DMS153 treated with DMSO at 0.1 percent for 48 hours (cell line): Measurements from ENCODE around the gene CPHXL2.

ENCODE experiments used
- DNase-seq: peaks from one replicate; lab custom pipeline; 2025; ENCODE audit not compliant: unreplicated experiment; lab: John Stamatoyannopoulos, UW

The CPHXL2 gene

GRCh38 chr16:75644240-75645012 is 32.4 kb downstream of the CPHXL2 start:
- DNase-seq: no peak

GRCh38 chr16:75640598-75640997 is 36.2 kb downstream of the CPHXL2 start:
- DNase-seq: no peak

- no peak for DNase-seq
Observed at GRCh38 chr16:75635036-75635435, 41.8 kb downstream of the CPHXL2 start.

GRCh38 chr16:75632857-75633256 is 44.0 kb downstream of the CPHXL2 start:
- peak; percentile 75 for DNase-seq

GRCh38 chr16:75630052-75630451 is 46.8 kb downstream of the CPHXL2 start:
- no peak for DNase-seq

GRCh38 chr16:75629132-75629531 is 47.7 kb downstream of the CPHXL2 start:
- DNase-seq: no peak

- no peak for DNase-seq
Observed at GRCh38 chr16:75628351-75628750, 48.5 kb downstream of the CPHXL2 start.

GRCh38 chr16:75627851-75628250 is 49.0 kb downstream of the CPHXL2 start:
- DNase-seq: no peak

- no peak for DNase-seq
Observed at GRCh38 chr16:75626806-75627205, 50.0 kb downstream of the CPHXL2 start.

- no peak for DNase-seq
Observed at GRCh38 chr16:75624921-75625334, 51.9 kb downstream of the CPHXL2 start.

GRCh38 chr16:75622761-75623605 is 53.8 kb downstream of the CPHXL2 start, which contains the start of gene ADAT1:
TSS of gene ADAT1 (minus strand) at chr16:75623281. CDS start at chr16:75620799, 2,482 bp downstream.
- peak; percentile 96 for DNase-seq

GRCh38 chr16:75621170-75621477 is 55.7 kb downstream of the CPHXL2 start:
- DNase-seq: no peak

GRCh38 chr16:75620326-75621169 is 56.3 kb downstream of the CPHXL2 start:
- DNase-seq: no peak

- DNase-seq: no peak
Observed at GRCh38 chr16:75618780-75619179, 58.0 kb downstream of the CPHXL2 start.

GRCh38 chr16:75617121-75617520 is 59.7 kb downstream of the CPHXL2 start:
- no peak for DNase-seq

- no peak for DNase-seq
Observed at GRCh38 chr16:75616521-75617010, 60.2 kb downstream of the CPHXL2 start.

- no peak for DNase-seq
Observed at GRCh38 chr16:75615619-75616018, 61.2 kb downstream of the CPHXL2 start.

GRCh38 chr16:75614066-75614897 is 62.5 kb downstream of the CPHXL2 start:
- no peak for DNase-seq
